Islet precursor cell (in vitro differentiated cells): ENCODE results near the gene SMARCAL1.

ENCODE experiments used
- DNase-seq: peaks from one replicate; pipeline ENCODE4 v3.0.0-alpha.2; 2018

SMARCAL1 gene

GRCh38 chr2:216392945-216393840 is 19.1 kb upstream of the SMARCAL1 start:
- DNase-seq, result no peak

- DNase-seq, result no peak
Observed at GRCh38 chr2:216394881-216395280, 17.4 kb upstream of the SMARCAL1 start.

- DNase-seq, result no peak
Observed at GRCh38 chr2:216399621-216400020, 12.7 kb upstream of the SMARCAL1 start.

- DNase-seq, result no peak
Observed at GRCh38 chr2:216402751-216403150, 9.5 kb upstream of the SMARCAL1 start.

- DNase-seq, result no peak
Observed at GRCh38 chr2:216404010-216404618, 8.2 kb upstream of the SMARCAL1 start.

- DNase-seq, result no peak
Observed at GRCh38 chr2:216405588-216405987, 6.7 kb upstream of the SMARCAL1 start.

GRCh38 chr2:216406826-216407225 is 5.5 kb upstream of the SMARCAL1 start:
- no peak for DNase-seq

GRCh38 chr2:216408426-216409290 is 3.6 kb upstream of the SMARCAL1 start:
- peak; percentile 67 for DNase-seq

- DNase-seq, result no peak
Observed at GRCh38 chr2:216410550-216410949, 1.7 kb upstream of the SMARCAL1 start.

- DNase-seq, result no peak
Observed at GRCh38 chr2:216413882-216414281, 1.6 kb downstream of the SMARCAL1 start.

GRCh38 chr2:216414772-216415319 is 2.6 kb downstream of the SMARCAL1 start:
- DNase-seq, result no peak

- DNase-seq, result no peak
Observed at GRCh38 chr2:216415541-216415940, 3.3 kb downstream of the SMARCAL1 start.

- no peak for DNase-seq
Observed at GRCh38 chr2:216416571-216417307, 4.5 kb downstream of the SMARCAL1 start.

- no peak for DNase-seq
Observed at GRCh38 chr2:216418981-216419380, 6.7 kb downstream of the SMARCAL1 start.

- peak; percentile 58 for DNase-seq
Observed at GRCh38 chr2:216420367-216421101, 8.2 kb downstream of the SMARCAL1 start.

GRCh38 chr2:216423071-216423470 is 10.8 kb downstream of the SMARCAL1 start:
- DNase-seq, result no peak

GRCh38 chr2:216424274-216424673 is 12.0 kb downstream of the SMARCAL1 start:
- DNase-seq, result no peak

GRCh38 chr2:216425008-216425787 is 12.9 kb downstream of the SMARCAL1 start:
- DNase-seq, result no peak

- no peak for DNase-seq
Observed at GRCh38 chr2:216426166-216426777, 14.0 kb downstream of the SMARCAL1 start.

- peak; percentile 90 for DNase-seq
Observed at GRCh38 chr2:216426938-216427337, 14.7 kb downstream of the SMARCAL1 start.
